Transverse colon (tissue), 4 donors: ENCODE results near the gene S1PR1.

Source experiments
- EP300 ChIP-seq: sonication (generic); formaldehyde crosslinking; IDR thresholded peaks from one replicate; pipeline ENCODE4 v1.6.1; 2017; ENCODE audit warnings: antibody characterized with exemption, low read depth
- POLR2A ChIP-seq: fragments of 450-650 bp; IDR thresholded peaks from one replicate; pipeline ENCODE4 v1.6.1; 2016; ENCODE audit warnings: antibody characterized with exemption, mild to moderate bottlenecking, moderate library complexity
- POLR2AphosphoS5 ChIP-seq, 3 donors: sonication (generic); formaldehyde crosslinking; IDR thresholded peaks; one replicate each; pipeline ENCODE4 v1.6.1; 2016; ENCODE audit warnings: antibody characterized with exemption in 3 of 3
- TF ChIP-seq, protein P1 (sequence below), 5 experiments: fragments of 200-600 bp in 3 of 5; fragments of 450-650 bp in 2 of 5; sonication (generic) in 3 of 5; IDR thresholded peaks; 1 replicate in 2 of 5; 2 replicates in 3 of 5; pipeline ENCODE4 v1.5.1; 2016 to 2017; ENCODE audit warnings: antibody characterized with exemption in 5 of 5, inconsistent platforms in 3 of 5, mild to moderate bottlenecking in 2 of 5, moderate library complexity in 1 of 5

DNA sequence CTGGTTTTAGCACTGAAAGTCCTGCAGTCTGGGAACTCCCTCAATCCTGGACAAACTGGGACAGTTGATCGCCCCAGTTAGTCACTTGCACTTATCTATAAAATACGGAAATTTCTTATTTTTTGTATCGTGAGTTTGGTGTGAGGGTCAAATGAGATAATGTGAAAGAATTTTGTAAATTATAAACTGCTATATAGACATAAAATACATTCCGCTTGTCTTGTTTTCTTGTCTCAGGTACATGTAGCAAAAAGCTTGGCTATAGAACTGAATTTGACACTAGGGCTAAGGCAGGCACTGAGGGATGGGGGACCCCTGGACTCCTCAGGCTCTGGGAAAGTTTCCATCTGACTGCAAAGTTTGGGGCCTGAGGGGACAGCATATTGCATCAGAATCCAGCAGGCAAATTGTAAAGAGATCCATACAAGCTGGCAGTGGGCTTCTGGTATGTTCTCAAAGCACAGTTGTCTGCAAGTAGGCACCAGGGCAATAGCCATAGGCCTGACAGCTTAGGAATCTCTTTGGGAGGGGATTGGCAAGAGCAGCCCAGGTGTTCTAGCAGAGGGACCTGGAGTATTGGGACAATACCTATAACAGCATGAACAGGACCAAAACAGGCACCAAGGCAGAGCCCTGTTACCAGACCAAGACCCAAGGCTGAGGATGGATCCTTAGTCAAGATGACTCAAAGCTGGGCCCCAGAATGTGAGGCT lies 44.3 kb downstream of the S1PR1 start:
- TF ChIP-seq, protein P1, sequence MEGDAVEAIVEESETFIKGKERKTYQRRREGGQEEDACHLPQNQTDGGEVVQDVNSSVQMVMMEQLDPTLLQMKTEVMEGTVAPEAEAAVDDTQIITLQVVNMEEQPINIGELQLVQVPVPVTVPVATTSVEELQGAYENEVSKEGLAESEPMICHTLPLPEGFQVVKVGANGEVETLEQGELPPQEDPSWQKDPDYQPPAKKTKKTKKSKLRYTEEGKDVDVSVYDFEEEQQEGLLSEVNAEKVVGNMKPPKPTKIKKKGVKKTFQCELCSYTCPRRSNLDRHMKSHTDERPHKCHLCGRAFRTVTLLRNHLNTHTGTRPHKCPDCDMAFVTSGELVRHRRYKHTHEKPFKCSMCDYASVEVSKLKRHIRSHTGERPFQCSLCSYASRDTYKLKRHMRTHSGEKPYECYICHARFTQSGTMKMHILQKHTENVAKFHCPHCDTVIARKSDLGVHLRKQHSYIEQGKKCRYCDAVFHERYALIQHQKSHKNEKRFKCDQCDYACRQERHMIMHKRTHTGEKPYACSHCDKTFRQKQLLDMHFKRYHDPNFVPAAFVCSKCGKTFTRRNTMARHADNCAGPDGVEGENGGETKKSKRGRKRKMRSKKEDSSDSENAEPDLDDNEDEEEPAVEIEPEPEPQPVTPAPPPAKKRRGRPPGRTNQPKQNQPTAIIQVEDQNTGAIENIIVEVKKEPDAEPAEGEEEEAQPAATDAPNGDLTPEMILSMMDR (IDR thresholded peaks at IDR 0.05) = no peak
- TF ChIP-seq EP300 (no peak), POLR2A (no peak), POLR2AphosphoS5 (IDR thresholded peaks at IDR 0.05) (no peak)
